K562 (cell line): ENCODE results near the gene PYCR2. TPM values are rescaled to one million over a fixed set of nuclear protein-coding genes. Genes with fewer than 3 reads are reported as not detected.

ENCODE experiments used
- CCAR2 ChIP-seq: fragments of 200-400 bp; formaldehyde crosslinking; IDR thresholded peaks from 2 replicates; pipeline ENCODE4 v1.6.1; 2017; ENCODE audit warnings: mild to moderate bottlenecking, low read depth, low read length
- CEBPZ ChIP-seq: fragments of 150-350 bp; IDR thresholded peaks from 2 replicates; pipeline ENCODE4 v1.6.1; 2014; ENCODE audit warnings: low read depth, mild to moderate bottlenecking, low read length, borderline replicate concordance
- HIVEP1 ChIP-seq: fragments of 250-450 bp; sonication (Bioruptor Pico); IDR thresholded peaks from 2 replicates; pipeline ENCODE4 v1.4.0; 2020; ENCODE audit warnings: mild to moderate bottlenecking
- LEF1 ChIP-seq: fragments of 450-650 bp; IDR thresholded peaks from 2 replicates; pipeline ENCODE4 v1.6.1; 2016; ENCODE audit warnings: mild to moderate bottlenecking
- MEF2A ChIP-seq: IDR thresholded peaks from 2 replicates; pipeline ENCODE4 v1.6.1; 2011; ENCODE audit warnings: low read depth, mild to moderate bottlenecking, low read length, moderate library complexity; ENCODE audit not compliant: control insufficient read depth
- MTA2 ChIP-seq: fragments of 450-650 bp; IDR thresholded peaks from 2 replicates; pipeline ENCODE4 v1.6.1; 2016; ENCODE audit warnings: low read depth
- MTF1 ChIP-seq: fragments of 250-450 bp; sonication (Bioruptor Pico); IDR thresholded peaks from 2 replicates; pipeline ENCODE4 v1.9.0; 2021; ENCODE audit warnings: moderate library complexity, mild to moderate bottlenecking, inconsistent platforms, borderline replicate concordance
- NBN ChIP-seq: fragments of 450-650 bp; IDR thresholded peaks from 2 replicates; pipeline ENCODE4 v1.6.1; 2016; ENCODE audit warnings: low read depth, mild to moderate bottlenecking
- POLR2AphosphoS2 ChIP-seq: IDR thresholded peaks from 2 replicates; pipeline ENCODE4 v1.6.1; 2012; ENCODE audit warnings: low read length, improper control_type of control experiment
- PURB ChIP-seq: sonication (generic); formaldehyde crosslinking; IDR thresholded peaks from 2 replicates; pipeline ENCODE4 v1.9.0; 2021; ENCODE audit warnings: low read depth, mild to moderate bottlenecking, missing genetic modification reagents
- ZFP36 ChIP-seq: fragments of 150-350 bp; IDR thresholded peaks from 2 replicates; pipeline ENCODE4 v1.6.1; 2018; ENCODE audit warnings: low read length, low read depth; ENCODE audit not compliant: partially characterized antibody
- ZNF277 ChIP-seq: fragments of 250-450 bp; sonication (Bioruptor Pico); IDR thresholded peaks from 2 replicates; pipeline ENCODE4 v1.8.0; 2022; ENCODE audit warnings: inconsistent platforms, mild to moderate bottlenecking, moderate library complexity, borderline replicate concordance
- polyA plus RNA-seq, 8 experiments: library from polyadenylated mRNA; depleted of rRNA in 4 of 8; stranded (reverse) in 5 of 8; unstranded in 3 of 8; fragments of >200 nt; fragmentation: Nextera tagmentation in 2 of 8; fragmentation: Illumina TruSeq in 1 of 8; extraction: Ambion mirVana in 2 of 8; extraction: Trizol in 1 of 8; gene quantifications; 2 replicates each; pipeline versions ENCODE4 v1.2.1 to v1.2.3, GENCODE V29; 2011 to 2014; ENCODE audit warnings: inconsistent platforms in 1 of 8, missing spikeins in 1 of 8
- total RNA-seq, 7 experiments: library from RNA; depleted of rRNA in 6 of 7; stranded (reverse); fragments of >200 nt in 6 of 7; fragmentation: Illumina TruSeq in 2 of 7; extraction: Trizol in 2 of 7; gene quantifications; 2 replicates each; pipeline versions ENCODE4 v1.2.1 to v1.2.3, GENCODE V29; 2011 to 2021; ENCODE audit warnings: low replicate concordance in 1 of 7
- TF ChIP-seq, protein P1 (sequence below): fragments of 250-450 bp; sonication (Bioruptor Pico); IDR thresholded peaks from 2 replicates; pipeline ENCODE4 v1.8.0; 2021; ENCODE audit warnings: moderate library complexity, mild to moderate bottlenecking, inconsistent platforms
- TF ChIP-seq, protein P2 (sequence below): fragments of 250-450 bp; sonication (Bioruptor Pico); IDR thresholded peaks from 2 replicates; pipeline ENCODE4 v1.4.0; 2020; ENCODE audit warnings: mild to moderate bottlenecking, moderate library complexity

Gene PYCR2
- total and polyA plus RNA-seq, 9 of the 15 experiments (the other 6 are each of a cell fraction or from before 2014, with no cell fraction given) = 5.5 to 219 (median 127) TPM

GRCh38 chr1:225928186-225929175, 4.4 kb upstream of the PYCR2 start (continued):
- TF ChIP-seq CEBPZ (no peak), MTA2 (peak; percentile 99), POLR2AphosphoS2 (no peak), LEF1 (peak; percentile 99), HIVEP1 (peak; percentile 75; the same call in 1 of the 2 replicates), ZFP36 (peak; percentile 2), ZNF277 (CRISPR knock-in tag) (no peak), MTF1 (CRISPR knock-in tag) (peak; percentile 71; the same call in 1 of the 2 replicates), CCAR2 (0 out of 2 replicates have a peak, but pooled peaks have one; percentile 31), NBN (peak; percentile 99), PURB (CRISPR knock-in tag) (no peak), MEF2A (peak; percentile 84)
- TF ChIP-seq, protein P1, sequence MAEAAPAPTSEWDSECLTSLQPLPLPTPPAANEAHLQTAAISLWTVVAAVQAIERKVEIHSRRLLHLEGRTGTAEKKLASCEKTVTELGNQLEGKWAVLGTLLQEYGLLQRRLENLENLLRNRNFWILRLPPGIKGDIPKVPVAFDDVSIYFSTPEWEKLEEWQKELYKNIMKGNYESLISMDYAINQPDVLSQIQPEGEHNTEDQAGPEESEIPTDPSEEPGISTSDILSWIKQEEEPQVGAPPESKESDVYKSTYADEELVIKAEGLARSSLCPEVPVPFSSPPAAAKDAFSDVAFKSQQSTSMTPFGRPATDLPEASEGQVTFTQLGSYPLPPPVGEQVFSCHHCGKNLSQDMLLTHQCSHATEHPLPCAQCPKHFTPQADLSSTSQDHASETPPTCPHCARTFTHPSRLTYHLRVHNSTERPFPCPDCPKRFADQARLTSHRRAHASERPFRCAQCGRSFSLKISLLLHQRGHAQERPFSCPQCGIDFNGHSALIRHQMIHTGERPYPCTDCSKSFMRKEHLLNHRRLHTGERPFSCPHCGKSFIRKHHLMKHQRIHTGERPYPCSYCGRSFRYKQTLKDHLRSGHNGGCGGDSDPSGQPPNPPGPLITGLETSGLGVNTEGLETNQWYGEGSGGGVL (CRISPR knock-in tag) = no peak
- TF ChIP-seq, protein P2, sequence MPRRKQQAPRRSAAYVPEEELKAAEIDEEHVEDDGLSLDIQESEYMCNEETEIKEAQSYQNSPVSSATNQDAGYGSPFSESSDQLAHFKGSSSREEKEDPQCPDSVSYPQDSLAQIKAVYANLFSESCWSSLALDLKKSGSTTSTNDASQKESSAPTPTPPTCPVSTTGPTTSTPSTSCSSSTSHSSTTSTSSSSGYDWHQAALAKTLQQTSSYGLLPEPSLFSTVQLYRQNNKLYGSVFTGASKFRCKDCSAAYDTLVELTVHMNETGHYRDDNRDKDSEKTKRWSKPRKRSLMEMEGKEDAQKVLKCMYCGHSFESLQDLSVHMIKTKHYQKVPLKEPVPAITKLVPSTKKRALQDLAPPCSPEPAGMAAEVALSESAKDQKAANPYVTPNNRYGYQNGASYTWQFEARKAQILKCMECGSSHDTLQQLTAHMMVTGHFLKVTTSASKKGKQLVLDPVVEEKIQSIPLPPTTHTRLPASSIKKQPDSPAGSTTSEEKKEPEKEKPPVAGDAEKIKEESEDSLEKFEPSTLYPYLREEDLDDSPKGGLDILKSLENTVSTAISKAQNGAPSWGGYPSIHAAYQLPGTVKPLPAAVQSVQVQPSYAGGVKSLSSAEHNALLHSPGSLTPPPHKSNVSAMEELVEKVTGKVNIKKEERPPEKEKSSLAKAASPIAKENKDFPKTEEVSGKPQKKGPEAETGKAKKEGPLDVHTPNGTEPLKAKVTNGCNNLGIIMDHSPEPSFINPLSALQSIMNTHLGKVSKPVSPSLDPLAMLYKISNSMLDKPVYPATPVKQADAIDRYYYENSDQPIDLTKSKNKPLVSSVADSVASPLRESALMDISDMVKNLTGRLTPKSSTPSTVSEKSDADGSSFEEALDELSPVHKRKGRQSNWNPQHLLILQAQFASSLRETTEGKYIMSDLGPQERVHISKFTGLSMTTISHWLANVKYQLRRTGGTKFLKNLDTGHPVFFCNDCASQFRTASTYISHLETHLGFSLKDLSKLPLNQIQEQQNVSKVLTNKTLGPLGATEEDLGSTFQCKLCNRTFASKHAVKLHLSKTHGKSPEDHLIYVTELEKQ (CRISPR knock-in tag) = no peak; the same call in 1 of the 2 replicates
